Astrocyte of the spinal cord (primary cell): ENCODE measurements around the gene CALN1.
"Not testable (repeated sequence)": the region's sequence is repeated elsewhere in the genome, so short reads cannot be mapped to it uniquely, and the experiment has no call there.

Experiments
- DNase-seq: peaks from one replicate; pipeline ENCODE4 v3.0.0; 2011; ENCODE audit warnings: low read depth, low spot score
- H3K4me3 ChIP-seq: 2 replicates; pipeline ENCODE4 v1.5.1; 2011; ENCODE audit warnings: low read depth, mild to moderate bottlenecking, low read length, moderate library complexity
- in situ Hi-C: cut with HindIII; loops from 2 replicates; pipeline ENCODE4 v1.10.0; 2017; ENCODE audit warnings: low sequenced_read_pairs
- TF ChIP-seq, protein P1 (sequence below): IDR thresholded peaks from 2 replicates; pipeline ENCODE4 v1.5.1; 2012; ENCODE audit warnings: low read depth, mild to moderate bottlenecking, low read length, inconsistent platforms

CALN1 gene

DNA sequence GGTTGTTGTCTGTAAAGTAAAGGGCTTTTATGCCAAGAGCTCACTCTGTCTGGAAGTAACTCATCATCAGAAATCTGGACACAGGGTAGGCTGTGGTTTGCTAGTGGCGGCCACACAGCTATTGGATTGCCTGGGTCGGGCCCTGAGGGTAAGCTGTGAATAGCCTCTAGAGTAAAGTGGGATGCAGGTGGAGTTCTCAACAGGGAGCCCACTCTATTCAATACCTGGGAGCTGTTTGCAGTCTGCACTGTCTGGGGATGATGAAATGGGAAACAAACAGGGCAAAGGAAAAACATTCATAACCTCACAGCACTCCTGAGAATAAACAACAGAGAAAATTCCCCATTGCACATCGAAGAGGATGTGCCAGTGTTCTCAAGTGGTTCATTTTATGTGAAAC, 582.6 kb downstream of the CALN1 start:
- no peak for DNase-seq
- TF ChIP-seq, protein P1, sequence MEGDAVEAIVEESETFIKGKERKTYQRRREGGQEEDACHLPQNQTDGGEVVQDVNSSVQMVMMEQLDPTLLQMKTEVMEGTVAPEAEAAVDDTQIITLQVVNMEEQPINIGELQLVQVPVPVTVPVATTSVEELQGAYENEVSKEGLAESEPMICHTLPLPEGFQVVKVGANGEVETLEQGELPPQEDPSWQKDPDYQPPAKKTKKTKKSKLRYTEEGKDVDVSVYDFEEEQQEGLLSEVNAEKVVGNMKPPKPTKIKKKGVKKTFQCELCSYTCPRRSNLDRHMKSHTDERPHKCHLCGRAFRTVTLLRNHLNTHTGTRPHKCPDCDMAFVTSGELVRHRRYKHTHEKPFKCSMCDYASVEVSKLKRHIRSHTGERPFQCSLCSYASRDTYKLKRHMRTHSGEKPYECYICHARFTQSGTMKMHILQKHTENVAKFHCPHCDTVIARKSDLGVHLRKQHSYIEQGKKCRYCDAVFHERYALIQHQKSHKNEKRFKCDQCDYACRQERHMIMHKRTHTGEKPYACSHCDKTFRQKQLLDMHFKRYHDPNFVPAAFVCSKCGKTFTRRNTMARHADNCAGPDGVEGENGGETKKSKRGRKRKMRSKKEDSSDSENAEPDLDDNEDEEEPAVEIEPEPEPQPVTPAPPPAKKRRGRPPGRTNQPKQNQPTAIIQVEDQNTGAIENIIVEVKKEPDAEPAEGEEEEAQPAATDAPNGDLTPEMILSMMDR: no peak
- in situ Hi-C loops: no loop called here
- no peak overlapping the region for H3K4me3 ChIP-seq

DNA sequence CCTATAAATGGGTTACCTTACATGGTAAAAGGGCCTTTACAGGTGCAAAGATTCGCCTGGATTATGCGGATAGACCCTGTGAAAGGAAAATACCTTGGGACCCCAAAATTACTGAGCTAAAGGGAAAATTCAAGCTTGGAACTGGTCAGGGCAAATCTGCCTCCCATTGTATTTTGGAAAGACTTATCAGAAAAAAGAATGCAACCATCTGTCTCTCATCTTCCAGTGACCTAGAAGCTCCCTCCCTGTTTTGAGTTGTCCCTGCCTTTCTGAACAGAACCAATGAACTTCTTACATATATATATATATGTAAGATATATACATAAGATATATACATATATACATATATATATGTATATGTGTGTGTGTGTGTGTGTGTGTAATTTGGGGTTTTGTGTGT, 583.8 kb downstream of the CALN1 start:
- TF ChIP-seq, protein P1: no peak
- no peak for DNase-seq
- no peak overlapping the region for H3K4me3 ChIP-seq
- in situ Hi-C loops: no loop called here

GRCh38 chr7:71826141-71826540, 586.0 kb downstream of the CALN1 start:
- peak; percentile 14 for DNase-seq
- TF ChIP-seq, protein P1: no peak
- H3K4me3 ChIP-seq: no peak overlapping the region
- in situ Hi-C loops: no loop called here

DNA sequence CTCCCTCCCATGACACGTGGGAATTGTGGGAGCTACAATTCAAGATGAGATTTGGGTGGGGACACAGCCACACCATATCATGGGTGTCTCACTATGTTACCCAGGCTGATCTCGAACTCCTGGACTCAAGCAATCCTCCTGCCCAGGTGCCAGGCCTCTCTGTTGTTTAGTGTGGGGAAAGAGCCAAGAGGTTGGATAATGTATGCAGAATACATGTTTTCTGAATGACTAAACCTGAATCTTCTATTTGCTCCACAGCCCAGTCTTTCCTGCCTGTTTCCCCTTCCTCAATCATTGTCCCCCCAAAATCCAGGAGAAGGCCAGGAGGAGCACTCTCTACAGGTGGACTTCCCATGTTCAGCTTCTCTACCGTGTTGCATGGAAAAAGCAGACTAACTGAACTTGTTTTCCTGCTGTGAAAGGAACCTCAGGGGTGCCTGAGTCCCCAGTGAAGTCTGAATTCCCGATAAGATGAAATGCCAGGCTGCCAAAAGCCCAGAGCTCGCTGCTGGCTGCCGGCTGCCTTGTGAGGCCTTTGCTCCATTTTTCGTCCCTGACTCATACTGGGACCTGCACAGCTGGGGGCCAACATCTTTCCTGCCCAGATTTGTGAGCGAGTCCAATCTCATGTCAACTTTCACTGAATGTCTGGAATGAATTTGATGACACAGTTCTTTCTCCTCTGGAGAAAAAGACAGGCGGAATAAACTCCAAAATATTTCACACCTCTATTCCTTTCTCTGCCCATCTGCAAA, 588.0 kb downstream of the CALN1 start:
- H3K4me3 ChIP-seq: no peak overlapping the region
- in situ Hi-C loops: no loop called here
- TF ChIP-seq, protein P1: no peak
- DNase-seq: peak; percentile 89

DNA sequence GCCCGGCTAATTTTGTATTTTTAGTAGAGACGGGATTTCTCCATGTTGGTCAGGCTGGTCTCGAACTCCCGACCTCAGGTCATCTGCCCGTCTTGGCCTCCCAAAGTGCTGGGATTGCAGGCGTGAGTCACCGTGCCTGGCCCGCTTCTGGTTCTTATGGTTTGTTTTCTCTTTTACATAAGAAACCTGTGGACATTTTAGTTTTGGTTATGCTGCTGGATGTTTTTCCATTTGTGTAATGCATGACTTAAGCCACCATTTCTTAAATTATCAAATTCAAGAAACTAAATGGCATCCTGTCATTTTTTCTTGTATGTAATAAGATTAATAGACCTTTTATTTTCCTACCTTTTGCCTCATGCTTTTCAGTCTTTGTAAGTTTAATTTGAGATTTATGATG, 589.7 kb downstream of the CALN1 start:
- in situ Hi-C loops, H3K4me3 ChIP-seq: not testable (repeated sequence)
- peak; percentile 9 for DNase-seq

GRCh38 chr7:71817916-71818315, 594.2 kb downstream of the CALN1 start:
- DNase-seq: peak; percentile 3
- in situ Hi-C loops: no loop called here
- H3K4me3 ChIP-seq: no peak overlapping the region

GRCh38 chr7:71808115-71808514, 604.0 kb downstream of the CALN1 start:
- TF ChIP-seq, protein P1: no peak
- DNase-seq: no peak
- no peak overlapping the region for H3K4me3 ChIP-seq
- in situ Hi-C loops: no loop called here

More at GRCh38 chr7:71817916-71818315, 594.2 kb downstream of the CALN1 start:
- TF ChIP-seq, protein P1: no peak
